NOMO-1 (cell line): ENCODE data around the gene SH2D6.

Experiments
- DNase-seq, 2 experiments: peaks; one replicate each; lab custom pipeline; 2025; ENCODE audit not compliant: unreplicated experiment in 2 of 2; lab: John Stamatoyannopoulos, UW

The SH2D6 gene

GRCh38 chr2:85420536-85421259, 2.2 kb downstream of the SH2D6 start:
- peak; percentile 71 for DNase-seq

- DNase-seq, result peak in 1 of 2 experiments; percentile 41
These were observed 3.0 kb downstream of the SH2D6 start for GRCh38 chr2:85421260-85422071.

DNA sequence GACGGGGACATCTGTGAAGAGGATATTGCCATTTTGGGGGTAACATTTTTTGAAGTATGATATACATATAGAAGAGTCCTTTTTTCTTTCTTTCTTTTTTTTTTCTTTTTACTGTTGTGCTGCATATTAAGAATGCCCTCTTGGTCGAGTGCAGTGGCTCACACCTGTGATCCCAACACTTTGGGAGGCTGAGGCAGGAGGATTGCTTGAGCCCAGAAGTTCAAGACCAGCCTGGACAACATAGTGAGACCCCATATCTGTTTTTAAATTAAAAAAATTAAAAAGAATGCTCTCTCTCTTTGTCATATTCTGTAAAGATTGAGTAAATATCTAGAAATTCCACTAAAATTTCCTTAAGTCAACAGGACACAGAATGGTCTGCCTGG, 3.6 kb downstream of the SH2D6 start:
- no peak for DNase-seq

DNA sequence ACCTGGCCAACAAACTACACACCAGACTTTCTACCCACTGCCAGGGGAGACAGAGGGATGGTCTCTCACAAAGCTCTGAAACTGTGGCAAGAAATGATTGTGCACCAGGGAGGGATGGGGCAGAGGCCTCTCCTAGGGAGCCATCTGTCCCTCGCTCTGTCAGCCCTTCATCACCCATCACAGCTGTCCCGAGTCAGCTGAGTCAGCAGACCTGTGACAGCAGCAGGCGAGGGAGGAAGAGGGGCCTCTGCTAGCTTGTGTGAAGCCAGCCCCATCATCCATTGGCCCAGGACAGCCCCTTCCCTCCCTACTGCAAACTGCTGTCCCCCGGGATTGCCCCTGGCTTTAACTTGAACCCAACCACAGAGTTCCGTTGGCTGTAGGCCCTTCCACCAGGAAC, 5.0 kb downstream of the SH2D6 start:
- DNase-seq, result no peak

DNA sequence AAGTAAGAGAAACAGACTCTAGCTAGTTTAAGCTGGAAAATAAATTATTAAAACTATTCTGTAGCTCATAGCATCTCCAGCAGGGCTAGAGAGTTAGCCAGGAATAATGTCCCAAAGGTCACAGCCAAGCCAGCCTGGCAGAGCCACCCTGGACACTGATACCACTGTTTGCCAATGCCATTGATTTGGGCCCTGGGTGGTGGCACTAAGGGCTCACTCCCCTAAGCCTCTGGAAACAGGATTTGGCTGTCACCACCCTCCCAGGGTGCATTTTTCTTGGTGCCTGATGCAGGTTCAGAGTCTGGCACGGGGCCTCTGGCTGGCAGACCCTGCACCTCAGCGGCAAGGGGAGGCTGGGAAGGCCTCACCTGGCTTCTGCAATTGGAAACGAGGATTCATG, 7.1 kb downstream of the SH2D6 start:
- DNase-seq, result no peak

- no peak for DNase-seq
These were observed 8.9 kb downstream of the SH2D6 start for GRCh38 chr2:85427300-85427835.

- peak; percentile 48 to 77 for DNase-seq
These were observed 9.9 kb downstream of the SH2D6 start for GRCh38 chr2:85428343-85428881.

GRCh38 chr2:85429213-85429923, 10.9 kb downstream of the SH2D6 start:
- DNase-seq, result no peak

- DNase-seq, result no peak
These were observed 11.4 kb downstream of the SH2D6 start for GRCh38 chr2:85429924-85430289.

GRCh38 chr2:85430752-85431569, 12.4 kb downstream of the SH2D6 start:
- no peak for DNase-seq

- DNase-seq, result no peak
These were observed 13.2 kb downstream of the SH2D6 start for GRCh38 chr2:85431570-85432205.

- DNase-seq, result no peak
These were observed 15.1 kb downstream of the SH2D6 start for GRCh38 chr2:85433511-85434089.

DNA sequence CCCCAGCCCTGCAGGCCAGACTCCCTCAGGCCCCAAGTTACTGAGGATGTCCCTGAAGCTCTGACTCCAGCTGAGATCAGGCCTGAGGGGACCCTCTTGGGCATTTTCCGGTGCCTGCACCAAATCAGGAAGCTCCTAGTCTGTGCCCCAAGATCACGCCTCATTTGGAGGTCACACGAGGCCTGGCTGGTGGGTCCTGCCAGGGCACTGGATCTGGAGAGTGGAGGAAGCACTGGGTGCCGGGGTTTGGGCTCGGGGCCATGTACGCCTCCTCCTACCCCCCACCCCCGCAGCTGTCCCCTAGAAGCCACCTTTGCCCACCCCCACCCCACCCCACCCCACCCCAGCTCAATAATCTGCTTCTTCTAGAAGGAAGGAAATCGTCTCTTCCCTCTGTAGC, 16.2 kb downstream of the SH2D6 start:
- no peak for DNase-seq

- no peak for DNase-seq
These were observed 16.9 kb downstream of the SH2D6 start for GRCh38 chr2:85435220-85435958.

DNA sequence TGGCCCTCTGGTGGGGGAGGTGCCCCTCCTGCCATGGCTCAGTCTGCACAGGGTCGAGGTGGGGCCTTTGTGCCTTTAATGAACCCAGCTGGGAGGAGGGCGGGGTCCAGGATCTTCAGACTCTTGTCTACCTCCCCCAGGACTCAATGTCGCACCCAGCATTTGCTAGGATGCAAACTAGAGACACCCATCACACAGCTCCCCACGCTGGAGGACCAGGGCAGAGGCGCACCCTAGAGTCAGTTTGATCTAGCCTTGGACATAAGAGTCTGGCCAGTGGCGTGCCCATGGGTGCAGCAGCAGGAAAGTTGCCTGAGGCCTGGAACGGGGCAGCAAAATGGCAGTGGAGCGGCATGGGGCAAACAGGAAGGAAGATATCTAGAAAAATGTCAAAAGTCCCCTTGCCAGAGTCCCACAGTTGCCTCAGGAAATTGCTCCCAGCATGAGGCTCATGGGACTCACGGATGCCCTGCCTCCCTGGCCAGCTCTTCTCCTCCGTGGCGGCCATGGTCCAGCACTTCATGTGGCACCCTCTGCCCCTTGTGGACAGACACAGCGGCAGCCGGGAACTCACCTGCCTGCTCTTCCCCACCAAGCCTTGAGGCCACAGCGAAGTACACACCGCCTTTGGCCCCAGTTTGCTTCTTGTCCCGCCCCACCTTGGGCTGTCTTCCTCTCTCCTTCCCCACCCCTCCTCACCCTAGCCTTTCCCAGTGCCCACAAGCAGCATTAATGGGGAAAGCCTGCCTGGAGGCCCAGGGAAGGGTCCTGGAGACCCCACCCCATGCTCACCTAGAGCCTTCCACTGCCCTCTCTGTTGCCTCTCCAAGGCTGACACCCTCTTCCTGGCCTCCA, 17.7 kb downstream of the SH2D6 start:
- DNase-seq, result no peak

DNA sequence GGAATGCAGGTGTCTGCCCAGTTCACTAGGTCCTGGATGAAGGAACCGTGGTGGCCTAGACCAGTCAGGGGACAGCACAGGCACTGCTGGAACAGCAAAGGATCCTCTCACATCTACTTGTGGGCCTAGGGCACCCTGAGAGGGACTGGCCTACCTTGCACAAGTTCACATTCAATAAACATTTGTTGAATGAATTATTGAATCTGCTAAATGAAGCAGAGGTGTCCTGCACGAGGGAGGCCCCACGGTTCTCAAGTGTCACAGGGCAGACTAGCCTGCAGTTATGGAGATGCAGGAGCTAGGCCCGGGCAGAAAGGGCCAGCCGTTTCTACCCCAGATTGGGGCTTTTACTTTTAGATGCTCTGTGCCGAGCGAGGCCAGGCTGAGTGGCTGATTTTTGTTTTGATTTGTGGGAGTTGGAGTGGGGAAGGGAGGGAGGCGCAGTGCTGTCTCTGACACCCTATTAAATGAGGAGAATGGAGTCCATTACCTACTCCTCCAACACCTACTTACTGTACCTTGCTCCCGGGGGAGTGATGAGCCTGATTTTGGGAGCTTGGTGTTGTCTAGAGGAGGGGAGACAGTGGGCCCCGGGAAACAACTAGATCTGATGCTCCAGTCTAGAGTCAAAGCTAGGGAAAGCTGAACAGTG, 18.4 kb downstream of the SH2D6 start:
- DNase-seq, result no peak

DNA sequence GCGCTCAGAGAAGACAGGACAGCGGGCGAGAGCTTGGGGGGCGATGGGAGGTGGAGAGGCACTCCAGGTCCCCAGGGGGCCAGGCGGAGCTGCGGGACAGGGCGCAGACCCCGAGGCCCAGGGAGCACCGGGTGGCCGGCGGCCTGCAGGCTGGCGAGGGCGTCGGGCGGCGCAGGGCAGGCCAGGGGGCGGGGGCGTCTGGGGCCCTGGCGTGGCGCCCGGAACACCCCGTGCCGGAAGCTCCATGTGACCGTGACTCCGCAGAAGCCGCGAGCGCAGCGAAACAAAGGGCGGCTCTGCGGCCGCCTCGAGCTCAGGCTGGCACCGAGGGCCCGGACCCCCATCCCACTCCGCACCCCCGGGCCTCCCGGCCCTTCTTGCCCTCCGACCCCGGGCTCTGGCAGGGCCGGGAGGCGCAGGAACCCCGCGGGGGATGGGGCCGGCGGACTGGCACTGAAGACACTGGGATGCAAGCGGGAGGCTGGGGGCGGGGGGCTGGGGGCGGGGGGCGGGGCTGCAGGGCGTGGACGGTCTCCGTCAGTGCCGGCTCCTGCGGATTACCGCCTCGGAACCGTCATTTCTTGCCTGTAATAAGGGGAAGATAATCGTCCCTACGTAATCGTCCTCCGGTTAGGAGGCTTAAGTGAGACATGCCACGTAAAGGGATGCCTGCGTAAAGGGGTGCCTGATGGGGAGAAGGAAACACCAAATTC, 19.1 kb downstream of the SH2D6 start:
- DNase-seq, result peak; percentile 71 to 72
